Activated CD4-positive, alpha-beta T cell treated with anti-CD3 and anti-CD28 coated beads, Interleukin-2, Interleukin-4, amounts not matched to agents 100 ng/mL and 50 ng/mL, durations not matched to agents 16 hours and 8 hours (primary cell): ENCODE measurements around the gene MRPL40.
A peak's percentile ranks its signal among the peaks of the same experiment; 100 is the strongest.
"Not testable (repeated sequence)": the region's sequence is repeated elsewhere in the genome, so short reads cannot be mapped to it uniquely, and the experiment has no call there.

ENCODE experiments used
- DNase-seq: peaks from one replicate; pipeline ENCODE4 v3.0.0-alpha.2; 2020; ENCODE audit warnings: low spot score

Gene MRPL40

DNA sequence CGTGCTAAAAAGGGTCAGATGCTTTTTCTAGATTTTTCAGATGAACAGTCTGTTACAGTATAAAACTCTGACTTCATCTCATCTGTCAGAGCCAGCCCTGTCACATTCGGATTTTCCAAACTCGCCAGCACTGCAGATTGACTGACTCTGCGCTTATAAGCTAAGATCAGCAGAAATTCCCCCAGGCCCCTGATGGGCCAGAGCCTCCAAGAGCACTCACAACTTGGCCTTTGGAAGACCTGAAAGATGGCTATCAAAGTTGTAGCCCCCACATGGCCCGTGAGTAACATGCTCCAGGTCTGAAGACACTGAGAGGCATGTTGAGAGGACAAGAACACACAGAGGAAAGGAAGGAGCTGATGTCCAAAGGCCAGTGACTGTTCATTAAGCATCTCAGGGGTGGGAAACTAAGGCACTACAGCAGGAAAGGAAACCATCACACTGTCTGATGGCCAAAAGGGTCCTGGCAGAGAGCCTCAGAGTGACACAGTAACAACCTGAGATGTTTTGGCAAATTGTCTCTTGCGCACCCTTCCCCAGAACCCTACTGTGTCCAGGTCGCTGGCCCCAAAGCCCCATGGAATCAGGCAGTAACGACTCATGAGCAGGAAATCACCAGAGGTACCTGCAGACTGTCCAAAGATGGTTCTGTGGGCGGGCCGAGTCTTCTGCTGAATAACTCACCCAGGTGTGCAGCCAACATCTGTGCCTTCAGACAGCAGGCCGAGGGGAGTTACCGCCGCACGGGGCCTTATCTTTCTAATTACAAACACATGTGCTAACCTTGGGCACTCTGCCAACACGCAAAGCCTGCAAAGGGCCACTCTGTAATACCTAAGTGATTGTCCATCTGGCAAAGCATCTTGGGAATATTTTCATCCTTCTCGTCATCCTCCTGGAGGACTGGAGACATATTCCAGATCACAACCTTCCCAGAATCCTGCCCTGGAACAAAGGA is 24.4 kb upstream of the MRPL40 start:
- DNase-seq: no peak

- DNase-seq: no peak
Observed at GRCh38 chr22:19410941-19411689, 21.2 kb upstream of the MRPL40 start.

GRCh38 chr22:19411690-19412045 is 20.7 kb upstream of the MRPL40 start:
- no peak for DNase-seq

- no peak for DNase-seq
Observed at GRCh38 chr22:19412478-19412877, 19.9 kb upstream of the MRPL40 start.

- DNase-seq: no peak
Observed at GRCh38 chr22:19412923-19413322, 19.4 kb upstream of the MRPL40 start.

- no peak for DNase-seq
Observed at GRCh38 chr22:19419086-19419463, 13.3 kb upstream of the MRPL40 start.

- DNase-seq: peak; percentile 83
Observed at GRCh38 chr22:19419464-19420178, 12.7 kb upstream of the MRPL40 start.

- DNase-seq: no peak
Observed at GRCh38 chr22:19420321-19420720, 12.0 kb upstream of the MRPL40 start.

GRCh38 chr22:19422440-19423301 is 9.7 kb upstream of the MRPL40 start:
- no peak for DNase-seq

- DNase-seq: no peak
Observed at GRCh38 chr22:19424186-19424500, 8.2 kb upstream of the MRPL40 start.

GRCh38 chr22:19429950-19430889 is 2.1 kb upstream of the MRPL40 start:
- DNase-seq: peak; percentile 47

DNA sequence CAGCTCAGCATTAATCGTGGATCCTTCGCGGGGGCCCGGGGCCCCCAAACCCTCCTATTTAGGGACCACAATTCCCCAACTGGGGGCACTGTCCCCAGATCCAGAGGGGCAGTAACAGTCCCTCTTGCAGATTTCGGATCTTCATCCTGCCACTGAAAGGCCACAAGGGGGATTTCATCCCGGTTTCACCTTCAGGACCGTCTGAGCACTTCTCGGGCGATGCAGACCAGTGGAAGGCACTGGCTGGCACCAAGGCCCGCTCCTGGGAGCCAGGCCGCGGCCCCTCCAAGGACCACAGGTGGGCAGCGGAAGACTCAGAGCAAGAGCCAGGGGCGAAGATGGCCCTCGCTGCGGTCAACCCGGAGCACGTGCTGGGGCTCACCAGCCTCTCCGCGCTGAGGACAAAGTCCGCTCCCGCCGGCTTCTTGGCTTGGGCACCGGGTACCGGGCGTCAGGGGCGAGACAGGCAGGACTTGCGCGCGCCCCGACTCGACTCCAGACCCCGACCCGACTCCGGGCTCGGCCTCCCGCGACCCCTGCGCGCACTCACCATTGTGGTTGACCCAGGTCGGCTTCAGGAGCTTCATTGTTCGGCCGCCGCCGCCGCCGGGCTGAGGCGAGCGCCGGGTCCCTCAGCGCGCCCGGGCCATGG is 1.3 kb upstream of the MRPL40 start:
- no peak for DNase-seq

DNA sequence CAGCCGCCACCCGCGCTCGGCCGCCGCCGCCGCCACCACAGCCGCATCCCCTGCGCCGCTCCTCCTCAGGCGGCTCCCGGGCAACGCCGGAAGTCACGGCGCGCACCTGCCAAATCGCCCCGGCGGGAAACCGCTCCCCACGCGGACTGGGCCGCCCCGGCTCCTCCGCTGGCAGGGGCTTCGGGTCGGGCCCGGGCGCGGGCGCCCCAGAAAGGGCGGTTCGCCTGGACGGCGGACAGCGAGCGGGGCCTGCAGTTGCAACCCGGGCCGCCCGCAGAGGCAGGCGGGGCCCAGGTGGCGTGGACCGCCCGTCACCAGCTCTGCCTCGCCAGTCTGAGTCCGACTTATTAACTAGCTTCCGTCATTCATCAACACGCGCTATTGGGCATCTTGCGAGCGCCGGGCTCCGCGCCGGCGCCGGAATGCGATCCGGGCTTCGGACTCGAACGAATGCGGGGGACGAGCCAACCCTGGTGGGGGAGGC is 654 bp upstream of the MRPL40 start, which contains the start of gene HIRA:
HIRA (minus strand) TSS at position 85 of the 484 bp plus-strand sequence. CDS start 257 bp downstream, outside the sequence.
- peak; percentile 82 for DNase-seq

DNA sequence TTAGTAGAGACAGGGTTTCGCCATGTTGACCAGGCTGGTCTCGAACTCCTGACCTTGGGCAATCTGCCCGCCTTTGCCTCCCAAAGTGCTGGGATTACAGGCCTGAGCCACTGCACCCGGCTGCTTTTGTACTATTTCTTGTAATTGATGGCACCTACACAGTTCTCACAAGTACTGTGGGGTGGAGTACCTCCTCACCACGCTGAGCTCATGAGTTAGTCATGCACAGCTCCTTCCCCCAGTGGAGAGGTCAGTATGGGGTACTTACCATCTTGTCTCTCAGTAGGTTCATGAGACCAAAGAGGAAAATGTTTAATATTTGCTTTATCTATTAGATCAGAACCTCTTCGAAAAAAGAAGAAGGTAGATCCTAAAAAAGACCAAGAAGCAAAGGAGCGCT is 2.1 kb downstream of the MRPL40 start:
- DNase-seq: no peak

DNA sequence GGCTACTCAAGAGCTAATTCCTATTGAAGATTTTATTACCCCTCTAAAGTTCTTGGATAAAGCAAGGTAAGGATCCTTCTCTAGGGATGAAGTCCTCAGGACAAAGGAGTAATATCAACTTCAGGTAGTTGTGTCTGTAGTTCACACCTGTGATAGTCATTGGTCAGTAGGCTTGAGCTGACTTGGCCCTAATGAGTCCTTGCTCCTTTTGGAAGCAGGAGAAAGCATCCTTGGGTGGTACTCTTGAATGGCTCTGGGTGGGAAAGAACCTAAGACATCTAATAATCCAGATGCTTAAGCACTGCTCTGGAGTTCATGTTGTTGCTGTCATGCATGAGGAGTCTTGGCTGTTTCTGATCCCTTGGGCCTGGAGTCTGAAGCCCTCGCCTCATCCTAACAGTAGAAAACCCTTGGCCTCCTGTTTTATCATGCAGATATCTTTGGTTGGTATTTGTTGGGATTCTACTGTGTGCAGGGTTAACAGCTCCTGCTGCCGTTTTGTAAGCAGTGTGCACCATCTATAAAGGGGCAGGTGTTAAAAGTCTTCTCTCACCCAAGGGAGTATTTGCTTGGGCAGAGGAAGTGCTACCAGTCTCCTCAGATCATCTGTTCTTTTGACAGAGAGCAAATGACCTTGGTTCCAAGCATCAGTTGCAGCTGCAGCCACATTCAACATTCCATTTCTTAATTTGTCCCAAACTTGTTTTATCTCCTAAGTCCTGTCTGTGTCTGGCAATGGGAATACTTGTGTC is 2.7 kb downstream of the MRPL40 start:
- no peak for DNase-seq

DNA sequence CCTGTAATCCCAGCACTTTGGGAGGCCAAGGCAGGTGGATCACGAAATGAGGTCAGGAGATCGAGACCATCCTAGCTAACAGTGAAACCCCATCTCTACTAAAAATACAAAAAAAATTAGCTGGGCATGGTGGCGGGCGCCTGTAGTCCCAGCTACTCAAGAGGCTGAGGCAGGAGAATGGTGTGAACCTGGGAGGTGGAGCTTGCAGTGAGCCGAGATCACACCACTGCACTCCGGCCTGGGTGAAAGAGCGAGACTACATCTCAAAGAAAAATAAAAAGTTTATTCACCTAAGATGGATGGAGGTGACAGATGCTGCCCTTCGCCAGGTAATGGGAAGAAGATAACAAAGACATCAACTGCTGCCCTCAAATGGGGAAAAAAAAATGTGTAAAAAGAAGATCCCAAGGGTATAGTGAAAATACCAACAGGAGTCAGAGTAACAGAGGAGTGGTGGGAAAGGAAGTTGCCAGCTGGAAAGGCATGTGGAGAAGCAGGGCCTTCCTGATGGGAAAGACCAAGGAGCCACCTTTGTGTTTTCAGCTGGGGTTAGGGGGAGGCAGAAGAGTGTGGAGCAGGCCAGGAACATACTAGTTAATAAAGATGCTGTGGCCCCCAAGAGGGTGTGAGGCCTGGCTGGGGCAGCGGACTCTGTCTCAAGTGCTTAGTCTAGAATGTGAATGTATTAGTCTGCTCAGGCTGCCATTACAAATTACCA is 4.3 kb downstream of the MRPL40 start:
- not testable (repeated sequence) for DNase-seq

DNA sequence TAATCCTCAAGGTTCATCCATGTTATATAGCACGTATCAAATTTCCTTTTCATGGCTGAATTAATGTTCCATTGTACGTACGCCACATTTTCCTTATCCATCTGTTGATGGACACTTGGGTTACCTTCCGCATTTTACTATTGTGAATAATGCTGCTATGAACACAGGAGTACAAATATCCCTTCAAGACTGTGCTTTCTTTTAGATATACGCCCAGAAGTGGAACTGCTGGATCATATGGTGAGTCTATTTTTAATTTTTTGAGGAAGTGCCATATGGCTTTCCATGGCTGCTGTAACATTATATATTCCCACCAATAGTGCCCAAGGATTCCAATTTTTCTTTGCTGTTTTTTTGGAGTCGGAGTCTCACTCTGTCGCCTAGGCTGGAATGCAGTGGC is 6.0 kb downstream of the MRPL40 start:
- DNase-seq: no peak

- DNase-seq: no peak
Observed at GRCh38 chr22:19440411-19441195, 8.3 kb downstream of the MRPL40 start.
